PC-3 (cell line): ENCODE data around the gene GATA6. TPM values are rescaled to one million over a fixed set of nuclear protein-coding genes. Genes with fewer than 3 reads are reported as not detected.
A peak's percentile ranks its signal among the peaks of the same experiment; 100 is the strongest.

Source experiments
- ATAC-seq: fragments of 200-7000 bp; cut with Tn5 transposase; 2 replicates; pipeline ENCODE4 v1.9.1; 2020; ENCODE audit warnings: mild to moderate bottlenecking, moderate library complexity
- BruUV-seq: library from RNA; stranded (reverse); fragments of 400-500 nt; replicated peaks from 2 replicates; lab custom pipeline; 2021; lab: Mats Ljungman, UMichigan
- CTCF ChIA-PET: fragments of 300-600 bp; sonication (Branson Sonifier 250); formaldehyde crosslinking; loops from one replicate; lab custom pipeline; 2022; ENCODE audit warnings: antibody characterized with exemption; lab: Charles Lee
- POLR2A ChIA-PET: fragments of 300-600 bp; sonication (Branson Sonifier 250); formaldehyde crosslinking; loops from one replicate; lab custom pipeline; 2022; ENCODE audit warnings: antibody characterized with exemption; ENCODE audit not compliant: unreplicated experiment; lab: Charles Lee
- DNase-seq: peaks from one replicate; pipeline ENCODE4 v3.0.0-alpha.2; 2015
- H2AFZ ChIP-seq: fragments of 300-600 bp; sonication (generic); 2 replicates; pipeline ENCODE4 v1.6.0; 2016; ENCODE audit warnings: antibody characterized with exemption, low read length
- H3F3A ChIP-seq: fragments of 300-600 bp; sonication (generic); one replicate; pipeline ENCODE4 v1.6.0; 2017; ENCODE audit warnings: antibody characterized with exemption, low read length, control low read depth, mild to moderate bottlenecking; ENCODE audit not compliant: unreplicated experiment
- H3K27ac ChIP-seq: fragments of 300-600 bp; sonication (generic); 2 replicates; pipeline ENCODE4 v1.5.1; 2016; ENCODE audit warnings: mild to moderate bottlenecking, low read length
- H3K27me3 ChIP-seq: fragments of 300-600 bp; sonication (generic); 2 replicates; pipeline ENCODE4 v1.6.1; 2016; ENCODE audit warnings: low read length, mixed read lengths
- H3K36me3 ChIP-seq: fragments of 300-600 bp; sonication (generic); 2 replicates; pipeline ENCODE4 v1.6.1; 2016; ENCODE audit warnings: low read depth, mixed run types, low read length, mixed read lengths
- H3K4me1 ChIP-seq: fragments of 300-600 bp; sonication (generic); 2 replicates; pipeline ENCODE4 v1.5.1; 2016; ENCODE audit warnings: low read length; ENCODE audit not compliant: insufficient read depth
- H3K4me2 ChIP-seq: fragments of 300-600 bp; sonication (generic); 2 replicates; pipeline ENCODE4 v1.6.0; 2016; ENCODE audit warnings: low read length
- H3K4me3 ChIP-seq: fragments of 300-600 bp; sonication (generic); 2 replicates; pipeline ENCODE4 v1.5.1; 2016; ENCODE audit warnings: mild to moderate bottlenecking, low read length, mixed read lengths
- H3K79me2 ChIP-seq: fragments of 300-600 bp; sonication (generic); 2 replicates; pipeline ENCODE4 v1.6.1; 2017; ENCODE audit warnings: low read length, mixed read lengths
- H3K9ac ChIP-seq: fragments of 300-600 bp; sonication (generic); 2 replicates; pipeline ENCODE4 v1.6.0; 2016; ENCODE audit warnings: mild to moderate bottlenecking, low read length
- H3K9me2 ChIP-seq: fragments of 300-600 bp; sonication (generic); replicated peaks from 2 replicates; pipeline ENCODE4 v1.6.1; 2016; ENCODE audit warnings: mixed run types, low read length, mixed read lengths
- H3K9me3 ChIP-seq: fragments of 300-600 bp; sonication (generic); 2 replicates; pipeline ENCODE4 v1.6.1; 2016; ENCODE audit warnings: low read length, mixed read lengths
- H4K20me1 ChIP-seq: fragments of 300-600 bp; sonication (generic); 2 replicates; pipeline ENCODE4 v1.6.1; 2016; ENCODE audit warnings: low read length, mixed read lengths
- EZH2 ChIP-seq: fragments of 300-600 bp; sonication (generic); IDR thresholded peaks from one replicate; pipeline ENCODE4 v1.6.1; 2017; ENCODE audit warnings: antibody characterized with exemption, mild to moderate bottlenecking, low read length; ENCODE audit not compliant: unreplicated experiment
- EZH2phosphoT487 ChIP-seq: fragments of 300-600 bp; sonication (generic); IDR thresholded peaks from 2 replicates; pipeline ENCODE4 v1.6.1; 2018; ENCODE audit warnings: mild to moderate bottlenecking, antibody characterized with exemption, low read length, borderline replicate concordance
- intact Hi-C: fragments of 100-400 bp; cut with micrococcal nuclease; formaldehyde crosslinking; loops from 2 replicates; pipeline ENCODE4 v1.9.0; 2023
- total RNA-seq: library from RNA; depleted of rRNA; stranded (reverse); fragments of >200 nt; gene quantifications from 2 replicates; pipeline ENCODE4 v1.2.3, GENCODE V29; 2014
- TF ChIP-seq, protein P1 (sequence below): fragments of 300-600 bp; sonication (generic); conservative IDR thresholded peaks from 2 replicates; pipeline ENCODE4 v1.5.1; 2017; ENCODE audit warnings: antibody characterized with exemption, low read depth, mild to moderate bottlenecking, low read length

Gene GATA6
- total RNA-seq, 1 experiment from 2014 or later, result 19.4 TPM

DNA sequence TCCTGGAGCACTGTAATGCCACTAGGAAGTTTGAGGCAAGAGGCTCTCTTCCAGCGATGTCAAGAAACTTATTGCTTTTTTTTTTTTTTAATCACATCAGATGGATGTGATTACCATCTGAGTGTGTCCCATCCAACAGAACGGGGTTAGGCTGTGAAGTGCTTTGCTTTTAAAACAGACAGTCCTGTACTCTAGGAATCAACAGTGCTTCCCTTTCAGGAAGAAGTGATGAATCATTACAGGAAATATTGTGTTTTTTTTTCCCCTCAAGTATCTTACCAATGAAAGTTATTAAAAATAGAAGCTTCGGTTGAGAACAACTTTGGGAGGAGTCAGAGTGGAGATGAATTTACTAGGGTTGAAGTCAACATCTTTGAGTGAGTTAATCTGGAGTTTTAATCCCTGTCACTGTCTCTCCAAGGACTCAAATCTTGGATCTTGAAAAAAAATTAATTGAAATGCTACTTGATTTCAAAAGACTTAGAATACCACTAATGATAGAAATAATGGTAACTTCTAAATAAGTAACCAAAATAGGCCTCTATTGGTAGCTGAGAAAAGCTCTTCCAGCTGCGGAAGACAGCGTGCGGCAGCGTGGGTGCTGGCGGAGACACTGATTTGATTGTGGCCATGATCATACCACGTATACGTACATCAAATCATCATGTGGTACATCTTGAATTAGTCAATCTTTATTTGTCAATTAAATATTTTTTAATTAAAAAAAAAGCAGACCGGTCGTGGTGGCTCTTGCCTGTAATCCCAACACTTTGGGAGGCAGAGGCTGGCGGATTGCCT, 45.5 kb downstream of the GATA6 start:
- Histone ChIP-seq H3K9me3 (no peaks in the 10 kb centered on the region), H3K9ac (no peak overlapping the region), H2AFZ (0 out of 2 replicates have a peak overlapping the region, but pooled peaks have one; percentile 35), H3K4me3 (no peak overlapping the region), H3K79me2 (no peaks in the 10 kb centered on the region), H3K27me3 (no peaks in the 10 kb centered on the region), H4K20me1 (no peaks in the 10 kb centered on the region), H3K4me1 (peaks cover 10% of the 10 kb centered on the region), H3K9me2 (no peaks in the 10 kb centered on the region), H3K4me2 (peak overlapping the region; percentile 26), H3F3A (no peaks in the 10 kb centered on the region), H3K36me3 (no peaks in the 10 kb centered on the region), H3K27ac (peak overlapping the region; percentile 14)
- DNase-seq (peak; percentile 65), ATAC-seq (peak; percentile 85)
- no peak for TF ChIP-seq EZH2
- TF ChIP-seq EZH2phosphoT487, result no peak
- TF ChIP-seq, protein P1, sequence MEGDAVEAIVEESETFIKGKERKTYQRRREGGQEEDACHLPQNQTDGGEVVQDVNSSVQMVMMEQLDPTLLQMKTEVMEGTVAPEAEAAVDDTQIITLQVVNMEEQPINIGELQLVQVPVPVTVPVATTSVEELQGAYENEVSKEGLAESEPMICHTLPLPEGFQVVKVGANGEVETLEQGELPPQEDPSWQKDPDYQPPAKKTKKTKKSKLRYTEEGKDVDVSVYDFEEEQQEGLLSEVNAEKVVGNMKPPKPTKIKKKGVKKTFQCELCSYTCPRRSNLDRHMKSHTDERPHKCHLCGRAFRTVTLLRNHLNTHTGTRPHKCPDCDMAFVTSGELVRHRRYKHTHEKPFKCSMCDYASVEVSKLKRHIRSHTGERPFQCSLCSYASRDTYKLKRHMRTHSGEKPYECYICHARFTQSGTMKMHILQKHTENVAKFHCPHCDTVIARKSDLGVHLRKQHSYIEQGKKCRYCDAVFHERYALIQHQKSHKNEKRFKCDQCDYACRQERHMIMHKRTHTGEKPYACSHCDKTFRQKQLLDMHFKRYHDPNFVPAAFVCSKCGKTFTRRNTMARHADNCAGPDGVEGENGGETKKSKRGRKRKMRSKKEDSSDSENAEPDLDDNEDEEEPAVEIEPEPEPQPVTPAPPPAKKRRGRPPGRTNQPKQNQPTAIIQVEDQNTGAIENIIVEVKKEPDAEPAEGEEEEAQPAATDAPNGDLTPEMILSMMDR, result no peak
- intact Hi-C loops, result no loop called here
- CTCF ChIA-PET, result interaction anchor here (0.9 kb wide), 1 partner anchor 9 kb away, joined by 3 read pairs; no protein-coding TSS in a partner anchor
- POLR2A ChIA-PET, result interaction anchor here (0.6 to 0.7 kb wide), 2 partner anchors 44 to 347 kb away, joined by 3 to 7 read pairs; no protein-coding TSS in a partner anchor
- no TSS peak for BruUV-seq

- no peak overlapping the region for H2AFZ ChIP-seq
- peaks cover 3% of the 10 kb centered on the region for H3F3A ChIP-seq
- H3K9me2 ChIP-seq, result no peaks in the 10 kb centered on the region
- H3K9me3 ChIP-seq, result no peaks in the 10 kb centered on the region
- H3K79me2 ChIP-seq, result no peaks in the 10 kb centered on the region
- H4K20me1 ChIP-seq, result no peaks in the 10 kb centered on the region
- H3K36me3 ChIP-seq, result no peaks in the 10 kb centered on the region
- POLR2A ChIA-PET, result no interaction called here
- no peak for DNase-seq
- no peak overlapping the region for H3K27ac ChIP-seq
- ATAC-seq, result no peak
- no peak overlapping the region for H3K4me2 ChIP-seq
- H3K4me3 ChIP-seq, result no peak overlapping the region
- H3K9ac ChIP-seq, result no peak overlapping the region
- TF ChIP-seq EZH2 (no peak), EZH2phosphoT487 (no peak)
- TF ChIP-seq, protein P1, result no peak
- no peaks in the 10 kb centered on the region for H3K27me3 ChIP-seq
- CTCF ChIA-PET, result no interaction called here
- no TSS peak for BruUV-seq
- intact Hi-C loops, result no loop called here
- peaks cover 19% of the 10 kb centered on the region for H3K4me1 ChIP-seq
Observed at GRCh38 chr18:22218835-22219234, 49.4 kb downstream of the GATA6 start.
